ENCODE data around the gene RAB15.
"Not testable (repeated sequence)": the region's sequence is repeated elsewhere in the genome, so short reads cannot be mapped to it uniquely, and the experiment has no call there.

Gene RAB15

DNA sequence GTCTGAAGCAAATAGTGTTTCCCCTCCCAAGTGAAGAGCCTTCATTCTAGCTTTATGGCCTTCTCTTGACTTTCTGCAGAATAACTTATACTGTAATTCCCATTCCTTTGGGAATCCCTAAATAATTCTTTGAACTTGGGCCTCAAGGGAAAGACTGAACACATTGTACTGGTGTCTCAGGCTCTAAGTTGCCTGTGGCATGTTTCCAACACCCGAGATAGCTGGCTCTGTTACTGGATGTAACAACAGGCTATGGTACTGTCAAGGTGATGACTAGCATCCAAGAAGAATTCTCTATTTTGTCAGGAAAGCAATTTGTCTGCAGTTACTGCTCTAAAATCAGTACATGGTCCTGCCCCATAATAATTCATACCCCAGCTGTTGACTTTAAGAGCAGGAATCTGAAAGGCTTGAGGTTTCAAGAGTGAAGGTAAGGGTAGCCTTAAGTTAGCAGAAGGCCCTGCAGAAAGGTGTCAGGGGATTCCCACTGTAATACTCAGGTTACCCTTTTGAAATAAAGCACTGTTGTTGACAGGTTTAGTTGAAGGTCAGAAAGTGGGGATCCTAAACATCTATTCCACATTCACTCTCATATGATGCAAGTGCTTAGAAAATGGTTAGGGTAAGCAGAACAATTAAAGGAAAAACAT is 34.8 kb downstream of the RAB15 start:
- no peak for DNase-seq

DNA sequence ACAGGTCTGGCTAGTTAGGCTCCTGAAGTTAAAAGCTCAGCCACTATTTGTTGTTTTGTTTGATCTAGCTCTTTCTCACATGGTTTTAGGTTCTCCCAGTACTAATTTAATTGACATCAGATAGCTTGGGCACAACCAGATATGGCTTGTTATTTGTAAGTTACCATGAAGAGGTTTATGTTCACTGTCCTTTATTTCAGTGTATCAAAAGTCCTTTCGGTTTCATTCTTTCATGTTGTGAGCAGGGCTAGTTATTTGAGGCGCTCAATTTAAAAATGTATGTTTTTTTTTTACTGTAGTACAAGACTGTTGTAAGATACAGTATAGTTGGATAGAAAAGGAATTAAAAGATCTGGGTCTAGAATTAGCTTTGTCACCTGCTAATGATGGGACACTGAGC is 36.6 kb downstream of the RAB15 start:
- DNase-seq = no peak

DNA sequence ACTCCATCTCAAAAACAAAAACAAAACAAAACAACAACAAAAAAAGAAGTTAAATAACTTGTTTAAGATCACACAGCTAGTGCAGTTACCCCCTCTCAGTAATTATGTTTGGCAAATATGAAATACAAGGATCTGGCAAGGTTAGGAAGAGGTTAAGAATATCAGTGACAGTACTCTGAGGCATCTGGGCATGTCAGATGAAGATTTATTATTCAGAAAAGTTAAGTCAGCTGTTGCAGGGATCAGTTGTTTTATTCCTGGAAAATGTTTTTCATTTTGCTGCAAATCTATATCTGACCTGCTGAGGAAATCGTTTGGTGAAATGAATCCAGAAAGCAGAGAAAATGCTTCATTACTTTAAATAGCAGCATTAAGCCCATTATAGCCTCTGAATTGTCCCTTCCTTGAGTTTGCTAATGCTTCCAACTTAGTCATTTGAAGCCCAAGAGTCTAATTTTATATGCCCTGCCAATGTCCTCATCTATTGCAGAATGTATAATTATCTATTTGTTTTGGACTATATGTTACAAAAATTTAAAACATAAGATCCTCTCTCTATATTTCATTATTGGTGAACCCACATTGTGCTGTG is 37.7 kb downstream of the RAB15 start:
- DNase-seq = no peak

DNA sequence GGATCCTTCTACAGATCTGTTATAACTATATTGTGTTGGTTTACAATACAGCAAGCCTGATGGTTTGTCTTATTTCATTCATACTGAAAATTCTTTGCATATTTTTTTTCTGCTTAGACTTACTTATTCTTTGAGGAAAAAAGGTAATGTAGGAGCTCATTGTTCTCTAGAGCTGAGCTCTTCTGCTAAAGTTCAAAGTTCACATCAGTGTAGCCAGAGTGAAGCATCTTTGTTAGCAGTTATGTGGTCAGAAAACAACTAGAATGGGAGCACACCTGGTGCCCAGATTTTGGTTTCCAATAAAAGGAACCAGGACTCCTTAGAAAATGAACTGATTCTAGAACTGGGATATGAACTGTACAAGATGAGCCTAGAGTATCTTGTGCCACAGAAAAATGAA is 39.9 kb downstream of the RAB15 start:
- DNase-seq = no peak

DNA sequence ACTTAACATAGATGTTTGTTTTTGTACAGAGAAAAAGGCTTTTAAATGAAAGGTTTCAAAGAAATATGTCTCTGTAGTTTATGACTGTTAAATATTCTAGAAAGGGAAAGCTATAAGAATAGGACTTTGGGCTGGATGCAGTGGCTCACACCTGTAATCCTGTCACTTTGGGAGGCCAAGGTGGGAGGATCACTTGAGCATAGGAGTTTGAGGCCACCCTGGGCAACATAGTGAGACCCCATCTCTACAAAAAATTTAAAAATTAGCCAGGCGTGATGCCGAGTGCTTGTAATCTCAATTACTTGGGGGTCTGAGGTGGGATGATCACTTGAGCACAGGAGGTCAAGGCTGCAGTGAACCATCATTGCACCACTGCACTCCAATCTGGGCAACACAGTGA is 41.0 kb downstream of the RAB15 start:
- no peak for DNase-seq

DNA sequence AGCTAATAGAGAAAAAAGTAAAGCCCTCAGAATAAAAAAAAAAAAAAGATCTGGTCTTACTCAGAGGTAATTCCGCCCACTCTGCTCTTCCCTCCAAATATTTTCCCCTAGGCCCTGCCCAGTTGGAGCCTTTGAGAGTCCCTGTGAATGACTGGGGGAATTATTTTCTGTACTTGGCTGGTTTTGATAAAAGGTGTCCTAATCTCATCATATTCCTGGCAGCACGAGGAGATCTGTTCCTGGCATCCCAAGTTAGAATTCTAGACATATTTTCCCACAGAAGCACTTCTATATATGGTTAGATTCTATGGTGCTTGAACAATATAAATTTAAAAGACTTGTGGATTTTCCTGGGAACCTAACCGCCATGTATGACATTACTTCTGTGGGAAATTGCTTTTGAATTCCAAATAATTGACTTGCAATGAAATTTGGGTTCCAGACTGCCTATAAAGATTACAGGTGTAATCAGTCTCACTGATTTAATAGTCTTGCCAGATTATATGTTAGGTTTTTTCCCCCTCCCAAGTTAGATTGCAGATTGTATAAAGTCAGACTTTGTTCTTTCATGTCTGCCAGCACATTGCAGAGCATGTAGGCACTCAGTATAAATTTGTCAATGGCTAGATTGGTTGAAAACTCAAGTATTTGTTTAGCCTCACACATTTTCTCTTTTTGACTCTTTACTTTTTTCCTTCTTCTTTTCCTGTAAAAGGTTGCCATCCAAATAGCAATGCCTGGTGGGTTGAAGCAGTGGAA is 41.9 kb downstream of the RAB15 start:
- no peak for DNase-seq

DNA sequence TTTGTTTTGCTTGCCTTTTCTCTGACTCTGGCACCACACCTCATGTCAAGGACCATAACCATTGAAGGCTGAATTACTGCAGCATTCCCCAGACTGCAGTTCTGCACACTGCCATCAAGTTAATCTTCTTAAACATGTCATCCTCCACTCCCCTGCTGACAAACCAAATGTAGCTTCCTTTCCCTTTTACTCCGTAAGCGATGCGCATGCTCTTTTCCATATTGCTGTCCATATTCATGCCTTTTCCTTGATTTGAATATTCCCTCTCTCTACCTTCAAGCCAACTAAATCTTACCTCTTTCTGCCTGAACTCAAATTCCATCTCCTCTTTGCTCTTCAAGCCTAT is 43.1 kb downstream of the RAB15 start:
- DNase-seq = no peak

- peak; percentile 20 for DNase-seq
Measured at GRCh38 chr14:64928239-64929013, 43.7 kb downstream of the RAB15 start.

- DNase-seq = no peak
Measured at GRCh38 chr14:64927031-64927430, 45.1 kb downstream of the RAB15 start.

DNA sequence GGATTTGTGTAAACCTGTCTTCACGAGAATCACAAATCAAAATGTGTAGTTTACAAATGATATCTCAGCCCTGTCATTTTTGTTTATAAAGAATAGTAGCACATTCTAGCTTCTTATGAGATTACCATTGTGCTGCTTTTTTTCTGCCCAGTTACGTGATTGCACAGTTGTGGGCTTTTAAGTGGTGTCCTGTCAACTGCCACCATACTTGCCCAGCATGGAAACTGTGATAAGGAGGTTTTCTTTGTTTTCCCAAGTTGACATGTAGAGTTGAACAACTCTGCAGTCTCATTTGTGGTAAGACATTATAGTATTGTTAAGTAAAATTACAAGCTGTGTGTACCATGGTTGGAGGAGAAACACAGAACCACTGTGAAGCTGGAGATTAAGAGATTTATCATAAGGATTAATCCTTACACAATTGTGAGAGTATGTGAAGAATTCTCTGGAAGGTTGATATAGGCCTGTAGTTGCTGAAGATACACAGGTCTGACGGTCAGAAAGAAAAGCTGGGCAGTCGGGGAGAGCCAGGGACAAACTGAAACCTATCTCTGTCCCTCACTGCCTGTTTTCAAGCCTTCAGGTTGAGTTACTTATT is 45.6 kb downstream of the RAB15 start:
- no peak for DNase-seq

DNA sequence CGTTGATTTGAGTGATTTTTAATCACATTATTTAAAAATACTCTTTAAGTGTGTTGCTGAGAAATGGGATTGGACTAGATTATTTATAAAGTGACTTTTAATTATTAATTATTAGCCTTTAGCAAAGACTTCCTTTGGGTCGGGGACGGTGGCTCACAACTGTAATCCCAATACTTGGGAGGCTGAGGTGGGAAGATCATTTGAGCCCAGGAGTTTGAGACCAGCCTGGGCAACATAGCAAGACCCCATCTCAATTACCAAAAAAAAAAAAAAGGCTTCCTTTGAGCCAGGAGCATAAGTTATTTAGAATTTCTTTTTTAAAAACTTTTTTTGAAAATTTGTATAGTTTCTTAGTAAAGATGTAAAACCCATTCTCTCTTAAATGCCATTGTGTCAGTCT is 49.1 kb downstream of the RAB15 start:
- DNase-seq = no peak

DNA sequence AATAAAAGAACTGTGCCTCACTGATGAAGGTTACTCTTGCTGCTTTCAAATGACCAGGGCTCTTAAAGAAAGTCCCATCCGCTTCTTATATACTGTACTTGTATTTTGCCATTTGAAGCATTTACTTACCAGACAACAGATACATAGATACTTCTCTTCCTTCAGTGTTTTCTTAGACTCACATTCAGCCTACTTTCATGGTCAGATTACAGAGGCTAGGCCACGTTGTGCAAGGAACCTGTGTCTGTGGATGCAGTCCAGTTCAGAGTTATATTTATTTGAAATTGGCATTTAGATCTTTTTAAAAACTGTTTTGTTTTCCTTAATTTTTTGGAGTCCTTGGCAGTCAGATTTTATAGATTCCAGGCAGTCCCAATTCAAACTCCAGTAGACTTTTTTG is 51.7 kb downstream of the RAB15 start:
- no peak for DNase-seq

- DNase-seq = no peak
Measured at GRCh38 chr14:64919618-64920017, 52.5 kb downstream of the RAB15 start.

DNA sequence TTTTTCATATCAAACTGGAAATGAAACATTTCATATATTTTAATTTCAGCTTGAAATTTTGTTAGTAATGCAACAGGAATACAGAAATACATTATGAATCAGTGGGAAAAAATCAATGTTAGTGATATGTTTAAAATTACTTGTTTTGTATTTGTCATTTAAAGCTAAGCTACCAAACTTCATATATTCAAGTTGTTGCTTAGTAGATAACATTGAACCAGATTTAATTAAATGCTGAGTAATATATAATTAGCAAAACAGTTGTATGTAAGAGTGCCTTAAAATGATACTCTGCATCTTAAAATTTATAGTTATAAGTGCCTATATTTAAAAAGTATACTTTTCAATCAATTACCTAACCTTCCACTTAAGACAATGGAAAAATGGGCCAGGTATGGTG is 52.9 kb downstream of the RAB15 start:
- no peak for DNase-seq

- DNase-seq = no peak
Measured at GRCh38 chr14:64918216-64918615, 53.9 kb downstream of the RAB15 start.

GRCh38 chr14:64915797-64916196 is 56.3 kb downstream of the RAB15 start:
- DNase-seq = no peak

DNA sequence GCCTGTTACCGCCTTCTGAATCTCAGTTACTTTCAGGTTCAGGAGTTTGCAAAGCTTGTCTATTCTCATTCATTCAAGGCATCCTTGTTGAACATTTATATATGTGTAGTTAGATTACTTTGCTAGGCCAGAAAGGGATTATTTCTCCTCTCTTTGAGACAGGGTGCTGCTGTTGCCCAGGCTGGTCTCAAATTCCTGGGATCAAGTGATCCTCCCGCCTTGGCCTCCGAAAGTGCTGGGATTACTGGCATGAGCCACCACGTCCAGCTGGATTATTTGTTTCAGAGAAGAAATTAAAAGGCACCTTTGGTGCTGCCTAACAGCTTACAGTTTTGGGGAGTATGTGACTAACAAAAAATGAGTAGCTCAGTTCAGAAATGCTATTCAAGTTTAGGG is 57.1 kb downstream of the RAB15 start:
- no peak for DNase-seq

DNA sequence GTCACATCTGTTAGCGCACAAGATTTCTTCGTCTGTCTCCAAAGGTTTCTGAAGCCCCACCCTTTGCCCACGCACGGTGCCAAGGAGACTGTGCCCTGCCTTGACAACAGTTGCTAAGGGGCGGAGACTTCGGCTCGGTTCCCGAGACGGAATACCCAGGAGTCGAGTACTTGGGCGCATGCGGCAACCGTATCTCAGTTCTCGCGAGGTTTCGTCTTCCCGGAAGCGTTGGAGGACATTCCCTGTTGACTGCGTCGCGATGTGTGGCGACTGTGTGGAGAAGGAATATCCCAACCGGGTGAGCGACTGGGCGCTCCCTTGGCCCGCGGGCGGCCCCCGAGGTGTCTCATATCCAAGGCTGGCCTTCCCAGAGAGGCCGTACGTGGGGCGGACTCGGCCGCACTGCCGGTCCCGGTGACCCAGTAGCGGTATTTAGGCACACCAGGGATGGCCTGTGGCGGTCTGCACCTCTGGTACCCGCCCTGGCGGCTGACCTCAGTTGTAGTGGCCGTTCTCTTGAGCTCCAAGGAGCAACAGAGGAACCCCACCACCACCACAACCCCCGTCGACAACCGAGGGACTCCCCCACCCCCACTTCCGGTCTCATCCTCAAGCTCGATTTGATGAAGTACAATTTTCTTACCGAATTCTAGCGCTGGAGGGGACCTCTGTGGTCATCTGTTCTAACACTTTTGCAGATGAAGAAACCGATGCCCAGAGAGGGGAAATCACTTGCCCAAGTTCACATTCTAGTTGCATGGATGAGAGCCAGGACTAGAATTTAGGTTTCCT is 57.7 kb downstream of the RAB15 start, which contains the start of gene CHURC1:
TSS of gene CHURC1 (plus strand) at position 219 of the 792 bp plus-strand sequence. CDS start at position 260, 41 bp downstream.
- peak; percentile 88 for DNase-seq

GRCh38 chr14:64913477-64913876 is 58.7 kb downstream of the RAB15 start:
- DNase-seq = not testable (repeated sequence)

DNA sequence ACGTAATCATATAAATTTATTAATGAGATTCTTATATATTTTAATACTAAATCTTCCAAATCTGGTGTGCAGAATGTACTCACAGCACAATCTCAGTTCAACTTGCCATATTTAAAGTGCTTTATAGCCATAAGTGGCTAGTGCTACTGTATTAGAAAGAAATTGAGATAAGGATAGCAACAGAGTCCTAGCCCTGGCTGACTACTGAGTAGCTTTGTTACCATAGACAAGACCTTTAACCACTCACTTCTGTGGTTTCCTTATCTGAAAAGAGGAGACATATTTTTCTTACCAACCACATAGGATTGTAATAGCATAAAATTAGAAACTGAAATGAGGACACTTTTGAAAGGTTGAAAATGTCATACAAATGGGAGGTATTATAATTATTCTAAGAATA is 59.9 kb downstream of the RAB15 start:
- no peak for DNase-seq

GRCh38 chr14:64910847-64911495 is 61.2 kb downstream of the RAB15 start:
- no peak for DNase-seq

DNA sequence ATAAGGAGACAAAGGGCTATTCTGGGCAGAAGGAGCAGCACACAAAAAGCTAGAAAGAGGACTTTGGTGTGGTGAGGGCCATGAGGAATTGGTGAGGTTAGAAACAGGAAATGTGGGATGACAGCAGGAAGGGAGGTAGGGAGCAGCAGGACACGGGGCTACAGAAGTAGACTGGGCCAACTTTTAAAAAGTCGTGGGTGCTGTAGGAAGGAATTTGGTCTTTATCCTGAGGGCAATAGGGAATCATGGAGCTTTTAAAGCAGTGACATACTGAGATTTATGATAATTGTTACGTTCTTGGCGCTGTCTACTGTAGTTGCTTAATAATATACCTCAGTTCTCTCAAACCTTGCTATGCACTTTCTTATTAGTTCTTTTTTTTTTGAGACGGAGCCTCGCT is 66.1 kb downstream of the RAB15 start:
- no peak for DNase-seq

Measured in KG1 (cell line).